RPMI7951 (cell line): ENCODE measurements around the gene TCAIM. TPM values are rescaled to one million over a fixed set of nuclear protein-coding genes. Genes with fewer than 3 reads are reported as not detected.

ENCODE experiments used
- DNase-seq: peaks from one replicate; pipeline ENCODE4 v3.0.0-alpha.2; 2012; ENCODE audit warnings: low read depth
- total RNA-seq: library from RNA; depleted of rRNA; stranded (reverse); fragments of >200 nt; shearing (Covaris generic); gene quantifications from 2 replicates; pipeline ENCODE4 v1.2.3, GENCODE V29; 2014; rRNA removed

The TCAIM gene
- total RNA-seq, 1 experiment from 2014 or later, result 43.3 TPM

- DNase-seq, result no peak
These were observed 106.5 kb downstream of the TCAIM start for GRCh38 chr3:44444896-44445691.

GRCh38 chr3:44445786-44446185, 107.2 kb downstream of the TCAIM start:
- DNase-seq, result no peak

GRCh38 chr3:44446929-44447328, 108.4 kb downstream of the TCAIM start:
- no peak for DNase-seq

- no peak for DNase-seq
These were observed 112.9 kb downstream of the TCAIM start for GRCh38 chr3:44451441-44451840.

GRCh38 chr3:44454258-44454657, 115.7 kb downstream of the TCAIM start:
- DNase-seq, result no peak

- DNase-seq, result no peak
These were observed 116.8 kb downstream of the TCAIM start for GRCh38 chr3:44455318-44455717.

Other genes with a start within 250 kb of the TCAIM start
- not detected in 2 replicates for gene TOPAZ1, start 96.9 kb upstream of the TCAIM start, total RNA-seq
- gene ZNF445, start 138.9 kb downstream of the TCAIM start, total RNA-seq, result 3.7 and 4.1 TPM in 2 replicates
- gene ZKSCAN7, start 216.4 kb downstream of the TCAIM start, total RNA-seq, result 3.6 and 5.8 TPM in 2 replicates
- gene ZNF660, start 246.2 kb downstream of the TCAIM start, total RNA-seq, result 1.1 and 1.2 TPM in 2 replicates